IPS-18a (cell line): ENCODE data around the gene GJA10.
"Not testable (repeated sequence)": the region's sequence is repeated elsewhere in the genome, so short reads cannot be mapped to it uniquely, and the experiment has no call there.

Experiments
- H3K27ac ChIP-seq: one replicate; pipeline ENCODE4 v1.5.1; 2013; ENCODE audit warnings: low read length
- H3K27me3 ChIP-seq: one replicate; pipeline ENCODE4 v1.6.1; 2013; ENCODE audit warnings: mild to moderate bottlenecking, low read length; ENCODE audit not compliant: control insufficient read depth, insufficient read depth
- H3K36me3 ChIP-seq: one replicate; pipeline ENCODE4 v1.6.1; 2013; ENCODE audit warnings: low read depth, low read length; ENCODE audit not compliant: control insufficient read depth
- H3K4me1 ChIP-seq: one replicate; pipeline ENCODE4 v1.6.1; 2013; ENCODE audit warnings: low read depth, low read length; ENCODE audit not compliant: control insufficient read depth
- H3K4me3 ChIP-seq: one replicate; pipeline ENCODE4 v1.5.1; 2013; ENCODE audit warnings: low read length
- H3K9ac ChIP-seq: one replicate; pipeline ENCODE4 v1.6.1; 2013; ENCODE audit warnings: mild to moderate bottlenecking, low read length, moderate library complexity
- H3K9me3 ChIP-seq: one replicate; pipeline ENCODE4 v1.6.1; 2013; ENCODE audit warnings: low read depth, low read length; ENCODE audit not compliant: control insufficient read depth

GJA10 gene

GRCh38 chr6:89894169-89894568 is at the start of gene GJA10:
TSS of gene GJA10 (plus strand) at chr6:89894469. CDS start at chr6:89894469, 0 bp downstream.
- Histone ChIP-seq H3K27me3 (no peaks in the 10 kb centered on the region), H3K36me3 (no peaks in the 10 kb centered on the region), H3K9me3 (no peaks in the 10 kb centered on the region), H3K9ac (no peak within 1 kb of the TSS), H3K4me1 (peaks cover 19% of the 10 kb centered on the region), H3K4me3 (no peak within 1 kb of the TSS), H3K27ac (no peak within 1 kb of the TSS)

GRCh38 chr6:89847513-89847912 is 46.8 kb upstream of the GJA10 start:
- H3K27ac ChIP-seq, H3K27me3 ChIP-seq, H3K9ac ChIP-seq, H3K4me3 ChIP-seq, H3K4me1 ChIP-seq, H3K9me3 ChIP-seq: not testable (repeated sequence)
- H3K36me3 ChIP-seq, result peaks cover 20% of the 10 kb centered on the region

DNA sequence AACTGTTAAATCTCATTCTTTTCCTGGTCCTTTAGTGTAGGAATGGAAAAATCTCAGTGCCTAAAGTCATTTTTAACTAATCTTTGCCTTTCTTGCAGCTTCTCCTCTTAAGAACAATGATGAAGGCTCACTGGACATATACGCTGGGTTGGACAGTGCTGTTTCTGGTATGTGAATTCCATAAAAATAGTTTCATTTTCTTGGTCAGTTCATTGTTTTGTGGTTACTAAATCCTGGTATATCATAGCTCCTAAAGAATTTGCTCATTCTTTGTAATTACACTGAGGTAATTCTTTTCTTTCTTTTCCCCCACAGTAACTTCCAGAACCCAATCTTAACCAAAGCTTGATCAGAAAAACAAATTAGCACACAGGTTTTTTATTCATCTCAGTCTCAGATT is 41.2 kb upstream of the GJA10 start:
- no peaks in the 10 kb centered on the region for H3K9me3 ChIP-seq
- H3K27me3 ChIP-seq, result no peaks in the 10 kb centered on the region
- peaks cover 53% of the 10 kb centered on the region for H3K36me3 ChIP-seq
- H3K27ac ChIP-seq, result no peak overlapping the region
- no peaks in the 10 kb centered on the region for H3K4me1 ChIP-seq
- no peak overlapping the region for H3K9ac ChIP-seq
- no peak overlapping the region for H3K4me3 ChIP-seq

GRCh38 chr6:89858041-89858440 is 36.2 kb upstream of the GJA10 start:
- Histone ChIP-seq H3K4me3 (no peak overlapping the region), H3K4me1 (no peaks in the 10 kb centered on the region), H3K27ac (no peak overlapping the region), H3K9me3 (no peaks in the 10 kb centered on the region), H3K9ac (no peak overlapping the region), H3K36me3 (peaks cover 81% of the 10 kb centered on the region), H3K27me3 (no peaks in the 10 kb centered on the region)

- H3K9me3 ChIP-seq, result no peaks in the 10 kb centered on the region
- peaks cover 76% of the 10 kb centered on the region for H3K36me3 ChIP-seq
- H3K4me1 ChIP-seq, result no peaks in the 10 kb centered on the region
- no peaks in the 10 kb centered on the region for H3K27me3 ChIP-seq
- no peak overlapping the region for H3K27ac ChIP-seq
- H3K4me3 ChIP-seq, result no peak overlapping the region
- H3K9ac ChIP-seq, result no peak overlapping the region
These were observed 34.5 kb upstream of the GJA10 start for GRCh38 chr6:89859744-89860143.

DNA sequence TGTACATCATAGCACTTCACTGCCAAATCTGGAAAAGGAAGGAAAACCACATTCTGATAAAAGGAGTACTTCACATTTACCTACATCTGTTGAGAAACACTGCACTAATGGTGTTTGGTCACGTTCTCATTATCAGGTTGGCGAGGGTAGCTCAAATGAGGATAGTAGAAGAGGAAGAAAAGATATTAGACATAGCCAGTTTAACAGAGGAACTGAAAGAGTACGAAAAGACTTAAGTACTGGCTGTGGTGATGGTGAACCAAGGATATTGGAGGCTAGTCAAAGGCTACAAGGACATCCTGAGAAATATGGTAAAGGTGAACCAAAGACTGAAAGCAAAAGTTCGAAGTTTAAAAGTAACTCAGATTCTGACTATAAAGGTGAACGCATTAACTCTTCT is 32.0 kb upstream of the GJA10 start:
- Histone ChIP-seq H3K4me1 (no peaks in the 10 kb centered on the region), H3K27ac (no peak overlapping the region), H3K36me3 (peaks cover 70% of the 10 kb centered on the region), H3K9me3 (no peaks in the 10 kb centered on the region), H3K27me3 (no peaks in the 10 kb centered on the region), H3K9ac (no peak overlapping the region), H3K4me3 (no peak overlapping the region)

- no peaks in the 10 kb centered on the region for H3K4me1 ChIP-seq
- H3K9ac ChIP-seq, result no peak overlapping the region
- H3K36me3 ChIP-seq, result peaks cover 75% of the 10 kb centered on the region
- no peak overlapping the region for H3K27ac ChIP-seq
- no peaks in the 10 kb centered on the region for H3K9me3 ChIP-seq
- no peak overlapping the region for H3K4me3 ChIP-seq
- no peaks in the 10 kb centered on the region for H3K27me3 ChIP-seq
These were observed 31.6 kb upstream of the GJA10 start for GRCh38 chr6:89862698-89863097.

- Histone ChIP-seq H3K36me3 (peaks cover 74% of the 10 kb centered on the region), H3K4me3 (no peak overlapping the region), H3K27ac (no peak overlapping the region), H3K9ac (no peak overlapping the region), H3K9me3 (no peaks in the 10 kb centered on the region), H3K4me1 (no peaks in the 10 kb centered on the region), H3K27me3 (no peaks in the 10 kb centered on the region)
These were observed 28.1 kb upstream of the GJA10 start for GRCh38 chr6:89866024-89866678.

- H3K9ac ChIP-seq, result no peak overlapping the region
- no peaks in the 10 kb centered on the region for H3K4me1 ChIP-seq
- H3K9me3 ChIP-seq, result no peaks in the 10 kb centered on the region
- no peaks in the 10 kb centered on the region for H3K27me3 ChIP-seq
- peaks cover 34% of the 10 kb centered on the region for H3K36me3 ChIP-seq
- no peak overlapping the region for H3K4me3 ChIP-seq
- H3K27ac ChIP-seq, result no peak overlapping the region
These were observed 20.5 kb upstream of the GJA10 start for GRCh38 chr6:89873721-89874120.

- H3K4me1 ChIP-seq, result no peaks in the 10 kb centered on the region
- H3K9me3 ChIP-seq, result no peaks in the 10 kb centered on the region
- no peaks in the 10 kb centered on the region for H3K27me3 ChIP-seq
- H3K36me3 ChIP-seq, result peaks cover 30% of the 10 kb centered on the region
- H3K9ac ChIP-seq, result no peak overlapping the region
- H3K27ac ChIP-seq, result no peak overlapping the region
- no peak overlapping the region for H3K4me3 ChIP-seq
These were observed 19.8 kb upstream of the GJA10 start for GRCh38 chr6:89874438-89874837.

DNA sequence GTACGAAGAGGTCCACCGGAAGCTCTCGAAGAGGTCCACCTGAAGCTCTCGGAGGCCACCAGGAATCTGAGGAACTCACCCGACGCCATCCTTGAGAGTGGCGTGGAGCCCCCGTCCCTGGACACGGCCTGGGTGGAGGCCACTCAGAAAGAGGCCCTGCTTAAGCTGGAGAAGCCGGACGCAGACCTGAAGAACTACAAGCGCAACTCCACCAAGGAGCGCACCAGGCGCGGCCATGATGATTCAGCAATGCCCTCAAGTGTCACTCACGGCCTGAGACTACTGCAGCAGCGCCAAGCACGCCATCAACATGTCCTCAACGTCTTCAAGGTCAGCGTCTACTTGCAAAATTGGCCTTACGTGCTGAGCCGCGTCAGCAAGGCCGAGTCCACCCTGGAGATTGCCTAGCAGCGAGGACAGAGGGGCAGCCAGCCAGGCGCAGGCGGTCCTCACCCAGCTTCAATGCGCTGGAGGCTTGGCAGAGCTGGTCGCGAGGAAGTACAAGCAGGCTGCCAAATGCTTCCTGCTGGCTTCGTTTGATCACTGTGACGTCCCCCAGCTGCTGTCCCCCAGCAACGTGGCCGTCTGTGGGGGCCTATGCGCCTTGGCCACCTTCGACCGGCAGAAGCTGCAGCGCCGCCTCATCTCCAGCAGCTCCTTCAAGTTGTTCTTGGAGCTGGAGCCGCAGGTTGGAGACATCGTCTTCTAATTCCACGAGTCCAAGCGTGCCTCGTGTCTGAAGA is 7.7 kb upstream of the GJA10 start:
- no peaks in the 10 kb centered on the region for H3K27me3 ChIP-seq
- peaks cover 4% of the 10 kb centered on the region for H3K4me1 ChIP-seq
- H3K27ac ChIP-seq, result no peak overlapping the region
- no peaks in the 10 kb centered on the region for H3K36me3 ChIP-seq
- no peak overlapping the region for H3K9ac ChIP-seq
- H3K9me3 ChIP-seq, result no peaks in the 10 kb centered on the region
- H3K4me3 ChIP-seq, result no peak overlapping the region
